ENCODE results near the gene FEN1. TPM values are rescaled to one million over a fixed set of nuclear protein-coding genes. Genes with fewer than 3 reads are reported as not detected.

FEN1 gene
- total RNA-seq, 1 experiment from 2014 or later = 86.1 TPM

DNA sequence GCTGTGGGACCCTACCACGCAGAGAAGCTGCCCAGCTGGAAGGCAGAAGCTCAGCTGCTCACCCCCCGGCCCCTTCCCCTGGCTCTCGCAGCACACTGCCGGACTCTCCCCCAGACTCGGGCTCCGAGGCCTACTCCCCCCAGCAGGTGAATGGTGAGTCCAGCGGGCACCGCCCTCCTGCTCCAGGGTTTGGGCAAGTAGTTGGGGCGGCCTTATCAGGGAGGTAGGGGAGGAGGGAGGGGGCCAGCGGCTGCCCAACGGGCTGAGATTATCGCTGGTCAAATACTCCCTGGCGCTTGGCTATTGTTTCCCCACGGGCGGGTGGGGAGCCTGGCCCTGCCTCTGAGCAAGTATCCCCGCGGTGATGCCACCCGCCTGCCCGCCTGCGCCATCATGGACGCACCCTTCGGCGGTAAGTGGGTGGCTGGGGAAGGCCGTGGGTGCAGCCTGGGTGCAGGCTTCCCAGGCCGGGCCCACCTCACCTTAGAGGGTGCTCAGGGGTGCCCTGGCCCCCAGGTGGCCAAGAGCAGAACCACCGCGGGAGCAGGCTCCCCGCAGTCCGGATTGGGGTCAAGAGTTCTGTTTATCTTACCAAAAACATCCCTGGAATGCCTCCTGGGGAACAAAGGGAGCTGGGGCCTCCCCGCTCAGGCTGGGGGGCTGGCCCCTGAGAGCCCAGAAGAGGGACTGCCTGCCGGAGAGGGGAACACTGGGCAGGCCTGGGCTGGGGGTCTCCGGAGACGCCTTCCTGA is 23.4 kb upstream of the FEN1 start:
- Histone ChIP-seq H3K4me1 (peaks cover 59% of the 10 kb centered on the region), H3K36me3 (ENCODE audit: control insufficient read depth, insufficient read depth, low read length) (peaks cover 3% of the 10 kb centered on the region), H3K4me3 (ENCODE audit: low read depth, low read length) (peak overlapping the region; percentile 1; the same call in 1 of the 2 replicates), H3K27me3 (replicated peaks; ENCODE audit: control insufficient read depth, insufficient read depth, low read length) (no peaks in the 10 kb centered on the region), H3K9me3 (no peaks in the 10 kb centered on the region)
- peak; percentile 91 to 92 for DNase-seq
- CTCF ChIA-PET = interaction anchor here (0.6 to 2.1 kb wide), 15 partner anchors 10 to 164 kb away, joined by 3 to 55 read pairs (median 5); partner anchors contain the start of genes FEN1, MYRF and TMEM258
- Mint-ChIP-seq H3K27ac (ENCODE audit: unreplicated experiment) (peak overlapping the region; percentile 87), H3K27me3 (ENCODE audit: insufficient read depth, unreplicated experiment) (no peaks in the 10 kb centered on the region), H3K9me3 (ENCODE audit: unreplicated experiment) (no peaks in the 10 kb centered on the region), H3K4me3 (ENCODE audit: unreplicated experiment) (peak overlapping the region; percentile 63), H3K36me3 (ENCODE audit: insufficient read depth, unreplicated experiment) (peaks cover 74% of the 10 kb centered on the region), H3K4me1 (ENCODE audit: low read depth, unreplicated experiment) (peaks cover 21% of the 10 kb centered on the region)
- no TSS peak for BruUV-seq (replicated peaks)
- TF ChIP-seq, protein P1, sequence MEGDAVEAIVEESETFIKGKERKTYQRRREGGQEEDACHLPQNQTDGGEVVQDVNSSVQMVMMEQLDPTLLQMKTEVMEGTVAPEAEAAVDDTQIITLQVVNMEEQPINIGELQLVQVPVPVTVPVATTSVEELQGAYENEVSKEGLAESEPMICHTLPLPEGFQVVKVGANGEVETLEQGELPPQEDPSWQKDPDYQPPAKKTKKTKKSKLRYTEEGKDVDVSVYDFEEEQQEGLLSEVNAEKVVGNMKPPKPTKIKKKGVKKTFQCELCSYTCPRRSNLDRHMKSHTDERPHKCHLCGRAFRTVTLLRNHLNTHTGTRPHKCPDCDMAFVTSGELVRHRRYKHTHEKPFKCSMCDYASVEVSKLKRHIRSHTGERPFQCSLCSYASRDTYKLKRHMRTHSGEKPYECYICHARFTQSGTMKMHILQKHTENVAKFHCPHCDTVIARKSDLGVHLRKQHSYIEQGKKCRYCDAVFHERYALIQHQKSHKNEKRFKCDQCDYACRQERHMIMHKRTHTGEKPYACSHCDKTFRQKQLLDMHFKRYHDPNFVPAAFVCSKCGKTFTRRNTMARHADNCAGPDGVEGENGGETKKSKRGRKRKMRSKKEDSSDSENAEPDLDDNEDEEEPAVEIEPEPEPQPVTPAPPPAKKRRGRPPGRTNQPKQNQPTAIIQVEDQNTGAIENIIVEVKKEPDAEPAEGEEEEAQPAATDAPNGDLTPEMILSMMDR (IDR thresholded peaks at IDR 0.05; ENCODE audit: insufficient read depth in 1 of 2, low read depth in 1 of 2, low read length in 1 of 2, severe bottlenecking in 1 of 2, unreplicated experiment in 1 of 2) = peak; percentile 66 to 89
- POLR2A ChIA-PET = interaction anchor here (0.6 to 1.0 kb wide), 7 partner anchors 10 to 115 kb away, joined by 3 to 9 read pairs (median 4); partner anchors contain the start of genes FEN1 and TMEM258
- intact Hi-C loops (cut with micrococcal nuclease; ENCODE audit: unreplicated experiment) = loop anchor here (1.0 kb wide), 1 partner anchor 13 kb away; no protein-coding TSS in a partner anchor

DNA sequence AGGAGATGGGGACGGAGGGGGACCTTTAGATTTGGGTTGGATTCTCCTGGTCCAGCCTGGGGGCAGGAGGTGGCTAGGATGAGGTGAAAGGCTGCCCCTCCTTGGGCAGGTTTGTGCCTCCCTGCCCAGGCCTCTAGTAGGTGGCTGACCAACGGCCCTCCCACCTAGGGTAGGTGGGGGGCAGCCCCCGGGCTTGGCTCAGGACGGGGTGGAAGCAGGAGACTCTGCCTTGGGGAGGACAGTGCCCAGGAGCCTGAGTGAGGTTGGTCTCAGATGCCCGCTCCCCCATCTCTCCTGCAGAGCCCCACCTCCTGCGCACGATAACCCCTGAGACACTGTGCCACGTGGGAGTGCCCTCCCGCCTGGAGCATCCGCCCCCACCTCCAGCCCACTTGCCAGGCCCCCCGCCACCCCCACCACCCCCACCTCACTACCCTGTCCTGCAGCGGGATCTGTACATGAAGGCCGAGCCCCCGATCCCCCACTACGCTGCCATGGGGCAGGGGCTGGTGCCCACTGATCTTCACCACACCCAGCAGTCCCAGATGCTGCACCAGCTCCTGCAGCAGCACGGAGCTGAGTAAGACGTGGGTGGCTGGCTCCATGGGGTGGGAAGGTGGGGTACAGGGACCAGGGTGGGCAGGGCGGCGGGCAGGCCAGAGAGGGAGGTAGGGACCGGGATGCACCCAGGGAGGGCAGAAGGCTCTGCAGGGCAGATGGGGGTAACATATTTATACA is 22.6 kb upstream of the FEN1 start:
- H3K9me3 Mint-ChIP-seq (ENCODE audit: unreplicated experiment) = no peaks in the 10 kb centered on the region
- H3K27me3 ChIP-seq (replicated peaks; ENCODE audit: control insufficient read depth, insufficient read depth, low read length) = no peaks in the 10 kb centered on the region
- TF ChIP-seq, protein P1 (IDR thresholded peaks at IDR 0.05; ENCODE audit: insufficient read depth in 1 of 2, low read depth in 1 of 2, low read length in 1 of 2, severe bottlenecking in 1 of 2, unreplicated experiment in 1 of 2) = no peak
- POLR2A ChIA-PET = interaction anchor here (0.6 to 1.0 kb wide), 6 partner anchors 11 to 45 kb away, joined by 3 to 9 read pairs (median 5); partner anchors contain the start of genes FEN1 and TMEM258
- CTCF ChIA-PET = interaction anchor here (0.6 to 2.1 kb wide), 15 partner anchors 11 to 164 kb away, joined by 3 to 55 read pairs (median 5); partner anchors contain the start of genes FEN1, MYRF and TMEM258
- H3K4me3 ChIP-seq (ENCODE audit: low read depth, low read length) = peak overlapping the region; percentile 1; the same call in 1 of the 2 replicates
- H3K27me3 Mint-ChIP-seq (ENCODE audit: insufficient read depth, unreplicated experiment) = no peaks in the 10 kb centered on the region
- BruUV-seq (replicated peaks) = TSS peak; percentile 29
- H3K4me3 Mint-ChIP-seq (ENCODE audit: unreplicated experiment) = peak overlapping the region; percentile 63
- H3K4me1 Mint-ChIP-seq (ENCODE audit: low read depth, unreplicated experiment) = peaks cover 21% of the 10 kb centered on the region
- no peaks in the 10 kb centered on the region for H3K9me3 ChIP-seq
- H3K36me3 ChIP-seq (ENCODE audit: control insufficient read depth, insufficient read depth, low read length) = peaks cover 2% of the 10 kb centered on the region
- intact Hi-C loops (cut with micrococcal nuclease; ENCODE audit: unreplicated experiment) = loop anchor here (1.0 kb wide), 1 partner anchor 14 kb away; no protein-coding TSS in a partner anchor
- H3K27ac Mint-ChIP-seq (ENCODE audit: unreplicated experiment) = peak overlapping the region; percentile 87
- peaks cover 54% of the 10 kb centered on the region for H3K4me1 ChIP-seq
- H3K36me3 Mint-ChIP-seq (ENCODE audit: insufficient read depth, unreplicated experiment) = peaks cover 76% of the 10 kb centered on the region
- no peak for DNase-seq

Measured in Caco-2 (cell line).